Stimulated activated CD8-positive, alpha-beta memory T cell treated with anti-CD3 and anti-CD28 coated beads, Interleukin-12 subunit alpha, Interleukin-12 subunit beta, amount 100 ng/mL, for 24 hours (primary cell): Measurements from ENCODE around the gene EDN2.

Experiments
- DNase-seq: peaks from one replicate; pipeline ENCODE4 v3.0.0-alpha.2; 2020; ENCODE audit errors: extremely low read depth

EDN2 gene

DNA sequence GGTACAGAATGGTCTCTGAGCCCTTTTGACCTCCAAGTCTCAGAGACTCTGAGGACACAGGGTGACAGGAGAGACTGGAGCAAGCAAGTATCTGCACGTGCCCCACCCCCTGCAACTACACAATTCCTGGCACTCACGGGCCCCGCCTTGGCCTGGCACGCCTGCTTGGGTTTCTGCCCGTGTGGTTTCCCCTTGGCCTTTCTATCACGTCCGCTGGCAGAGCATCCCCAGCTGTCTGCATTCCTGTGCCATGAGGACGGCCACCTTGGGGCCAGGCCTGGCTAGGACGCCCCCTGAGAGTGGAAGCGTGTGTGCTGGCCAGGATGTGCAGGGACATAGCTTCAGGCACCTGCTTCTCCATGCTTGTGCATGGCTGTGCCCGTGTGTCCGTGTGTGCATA lies 14.3 kb upstream of the EDN2 start:
- DNase-seq = no peak

DNA sequence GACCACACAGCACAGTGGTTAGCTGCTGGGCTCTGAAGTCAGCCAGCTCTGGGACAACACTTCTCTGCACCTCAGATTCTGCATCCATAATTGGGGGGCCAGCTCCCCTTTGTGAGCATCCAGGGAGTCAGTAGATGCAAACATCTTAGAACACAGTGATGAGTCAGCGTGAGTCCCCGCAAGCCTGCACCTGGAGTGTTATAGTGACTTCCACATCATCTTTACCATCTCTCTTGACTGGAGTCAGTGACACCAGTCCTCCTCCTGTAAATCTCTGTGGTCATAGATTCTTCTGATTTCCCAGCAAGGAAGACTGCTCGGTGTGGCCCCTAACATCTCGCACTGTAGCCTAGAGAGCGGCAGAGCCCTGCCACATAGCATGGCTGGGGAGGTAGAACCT lies 13.9 kb upstream of the EDN2 start:
- no peak for DNase-seq

DNA sequence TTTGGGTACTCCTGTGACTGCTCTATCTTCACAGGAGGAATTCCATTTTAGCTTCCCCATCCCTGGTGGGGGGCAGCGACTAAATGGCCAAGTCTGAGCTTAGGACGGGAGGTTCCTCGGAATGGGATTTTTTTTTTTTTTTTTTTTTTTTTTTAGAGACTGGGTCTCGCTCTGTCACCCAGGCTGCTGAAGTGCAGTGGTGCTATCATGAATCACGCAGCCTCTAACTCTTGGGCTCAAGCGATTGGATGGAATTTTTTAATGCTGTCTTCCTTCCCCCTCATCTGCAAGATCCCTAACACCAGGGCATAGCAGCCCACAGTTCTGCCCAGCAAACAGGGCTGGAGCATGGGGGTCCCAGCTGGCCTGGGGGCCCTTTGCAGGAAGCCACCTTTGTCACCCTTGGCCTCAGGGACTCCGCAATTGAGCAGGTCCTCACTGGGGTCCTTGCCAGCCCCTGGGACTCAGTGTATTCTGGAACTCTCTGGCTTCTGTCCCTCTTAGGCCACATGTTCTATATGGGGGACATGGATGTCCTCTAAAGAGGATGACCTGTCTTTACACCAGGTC lies 13.1 kb upstream of the EDN2 start:
- no peak for DNase-seq

DNA sequence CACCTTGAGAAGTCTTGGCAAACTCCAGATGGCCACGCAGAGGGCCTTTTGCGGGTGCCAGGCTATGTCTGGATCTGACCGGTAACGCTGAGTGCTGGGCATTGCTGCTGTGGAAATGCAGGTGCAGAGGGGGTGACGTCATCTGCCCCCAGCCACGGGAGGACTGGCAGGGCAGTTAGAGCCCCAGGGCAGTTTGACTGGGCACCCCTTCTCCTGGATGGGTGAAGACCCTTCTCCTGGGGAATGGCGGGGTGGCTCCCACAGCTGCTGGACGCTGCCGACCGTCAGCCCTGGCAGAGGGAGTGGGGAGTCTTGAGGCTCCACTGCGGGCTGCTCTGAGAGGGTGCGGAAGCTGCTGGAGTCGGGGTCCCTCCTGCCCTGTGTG lies 12.6 kb upstream of the EDN2 start:
- DNase-seq = no peak

DNA sequence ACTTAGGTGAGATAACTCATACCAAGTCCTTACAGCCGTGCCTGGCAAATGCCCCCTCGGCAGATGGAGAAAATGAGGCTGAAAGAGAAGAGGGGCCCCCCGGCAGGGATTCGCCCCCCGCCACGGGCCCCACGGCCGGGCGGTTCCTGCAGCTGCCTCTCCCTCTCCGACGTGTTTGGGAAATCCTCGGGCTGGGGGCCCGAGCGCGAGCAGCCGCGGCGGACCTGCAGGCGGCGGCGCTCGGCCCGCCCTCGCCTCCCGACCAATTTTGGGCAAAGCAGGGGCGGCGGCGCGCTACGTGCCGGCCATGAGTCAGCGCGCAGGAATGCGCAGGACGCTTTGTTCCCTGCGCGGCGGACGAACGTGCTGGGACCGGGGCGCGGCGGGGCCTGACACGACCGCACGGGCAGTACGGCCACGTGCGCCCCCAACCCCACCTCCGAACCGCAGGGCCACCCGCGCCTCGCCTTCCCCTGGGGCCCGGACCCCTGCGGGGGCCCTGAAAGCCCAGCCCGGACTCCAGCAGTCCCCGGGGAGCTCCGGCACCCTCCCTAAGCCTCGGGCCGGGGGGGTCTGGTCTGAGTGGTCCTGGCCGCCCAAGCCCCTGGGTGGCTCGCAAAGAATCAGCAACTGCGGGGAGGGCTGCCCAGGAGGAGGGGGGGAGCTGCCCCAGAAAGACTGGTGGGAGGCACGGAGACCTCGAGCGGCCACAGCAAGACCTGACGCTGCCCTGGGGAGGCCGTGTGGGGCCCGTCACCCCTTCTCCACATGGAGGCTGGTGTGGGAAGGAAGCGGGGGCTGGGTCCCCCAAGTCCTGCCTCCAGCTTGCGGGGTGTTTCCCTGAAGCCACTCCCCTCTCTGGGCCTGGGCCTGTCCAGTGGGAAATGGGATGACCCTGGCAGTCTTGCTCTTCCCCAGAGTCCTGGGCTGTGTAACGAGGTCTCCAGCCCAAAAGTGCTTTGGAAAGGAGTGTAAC lies 11.9 kb upstream of the EDN2 start:
- DNase-seq = no peak

DNA sequence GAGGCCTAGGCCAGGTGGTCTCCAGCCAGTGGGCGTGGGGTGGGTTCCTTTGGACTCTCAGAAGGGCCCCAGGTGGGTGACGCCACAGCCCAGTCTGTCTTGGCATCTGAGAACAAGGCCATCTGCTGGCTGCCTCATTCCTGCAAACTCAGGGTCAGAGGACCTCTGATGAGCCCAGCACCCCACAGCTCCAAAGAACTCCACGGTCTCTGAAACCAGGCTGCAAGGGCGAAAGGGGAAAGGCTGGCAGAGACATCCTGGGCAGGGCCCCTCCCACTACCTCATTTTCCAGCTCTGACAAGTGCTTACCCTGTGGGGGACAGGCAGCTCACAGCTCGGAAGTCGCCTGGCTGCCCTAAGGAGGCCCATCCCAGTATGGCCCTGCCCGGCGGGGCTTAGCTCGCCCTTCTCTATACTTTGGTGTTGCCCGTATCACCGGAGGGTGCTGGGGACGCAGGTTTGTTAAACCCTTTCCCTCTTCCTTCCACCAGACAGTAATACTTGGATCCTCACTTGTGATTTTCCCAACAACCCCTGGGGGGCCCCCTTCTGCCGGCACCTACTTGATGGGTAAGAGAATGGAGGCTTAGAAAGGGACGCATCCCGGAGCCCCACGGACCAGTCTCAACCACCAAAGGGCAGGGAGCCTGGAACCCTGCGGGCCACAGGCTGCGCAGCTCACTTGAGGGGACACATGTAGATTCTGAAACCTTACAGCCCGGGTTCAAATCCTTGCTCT lies 10.9 kb upstream of the EDN2 start:
- DNase-seq = no peak

DNA sequence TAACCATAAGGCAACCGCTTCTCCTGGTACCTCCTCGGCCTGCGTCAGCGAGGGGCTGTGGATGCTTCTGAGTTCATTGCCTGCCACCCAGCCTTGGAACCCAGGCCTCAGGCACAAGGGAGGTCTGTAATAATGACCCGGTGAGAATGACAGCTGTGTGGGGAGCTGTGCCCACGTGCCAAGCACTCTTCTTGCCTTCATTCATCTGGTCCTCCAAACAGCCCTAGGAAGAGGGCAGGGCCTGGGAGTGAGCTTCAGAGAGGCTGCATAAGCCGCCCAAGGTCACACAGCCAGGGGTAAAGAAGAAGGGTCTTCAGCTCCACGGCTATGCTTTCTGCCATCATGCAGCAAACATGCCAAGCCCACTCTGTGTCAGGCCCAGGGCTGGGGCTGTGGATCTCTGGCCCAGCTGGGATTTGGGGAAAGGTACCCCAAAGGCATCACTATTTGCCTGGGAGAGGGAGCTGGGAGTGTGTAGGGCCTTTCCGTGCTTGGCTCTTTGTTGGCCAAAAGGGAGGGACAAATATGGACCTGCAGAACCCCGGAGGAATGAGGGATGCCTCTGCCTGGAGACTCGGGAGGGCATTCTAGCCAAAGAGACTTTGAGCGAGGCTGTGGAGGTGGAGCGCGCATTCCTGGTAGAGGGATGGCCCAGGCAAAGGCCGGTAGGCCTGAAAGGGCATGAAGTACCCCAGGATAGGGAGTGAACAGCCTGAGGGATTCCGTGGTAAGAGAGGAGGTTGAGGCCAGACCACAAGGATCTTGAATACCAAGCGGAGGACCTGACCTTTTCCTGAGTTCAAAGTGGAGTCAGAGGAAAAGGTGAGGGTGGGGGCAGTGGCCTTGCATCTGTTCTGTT lies 10.1 kb upstream of the EDN2 start:
- DNase-seq = no peak

DNA sequence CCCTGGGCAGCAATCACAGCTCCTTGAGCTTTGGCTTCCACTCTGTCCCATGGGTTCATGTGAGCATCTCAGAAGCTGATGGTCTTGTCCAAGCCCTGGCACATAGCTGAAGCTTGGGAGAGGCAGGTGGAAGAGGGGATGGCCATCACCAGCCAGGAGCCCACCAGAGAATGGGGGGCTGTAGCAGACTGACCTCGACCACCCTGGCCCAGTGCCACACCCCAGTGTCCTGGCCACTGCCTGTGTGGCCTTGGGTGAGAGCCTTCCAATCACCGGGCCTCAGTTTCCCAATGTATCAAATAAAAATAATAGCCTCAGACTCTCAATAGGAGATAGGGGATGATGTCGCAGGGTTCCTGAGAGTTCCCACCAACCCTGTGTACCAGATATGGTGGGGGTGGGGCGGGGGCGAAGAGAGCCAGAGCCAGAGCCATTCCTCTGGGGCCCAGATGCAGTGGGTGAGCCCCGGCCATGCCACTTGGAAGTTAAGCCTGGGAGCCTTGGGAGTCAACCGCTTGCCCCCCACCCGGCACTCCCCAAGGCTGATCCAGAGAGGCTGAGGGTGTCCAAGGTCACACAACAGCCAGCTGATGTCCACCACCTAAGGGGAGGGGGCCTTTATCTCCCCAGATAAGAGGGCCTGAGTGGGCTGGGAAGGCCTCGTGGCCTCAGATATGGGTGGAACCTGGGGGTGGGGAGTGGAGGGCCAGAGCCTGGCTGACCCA lies 9.3 kb upstream of the EDN2 start:
- no peak for DNase-seq

DNA sequence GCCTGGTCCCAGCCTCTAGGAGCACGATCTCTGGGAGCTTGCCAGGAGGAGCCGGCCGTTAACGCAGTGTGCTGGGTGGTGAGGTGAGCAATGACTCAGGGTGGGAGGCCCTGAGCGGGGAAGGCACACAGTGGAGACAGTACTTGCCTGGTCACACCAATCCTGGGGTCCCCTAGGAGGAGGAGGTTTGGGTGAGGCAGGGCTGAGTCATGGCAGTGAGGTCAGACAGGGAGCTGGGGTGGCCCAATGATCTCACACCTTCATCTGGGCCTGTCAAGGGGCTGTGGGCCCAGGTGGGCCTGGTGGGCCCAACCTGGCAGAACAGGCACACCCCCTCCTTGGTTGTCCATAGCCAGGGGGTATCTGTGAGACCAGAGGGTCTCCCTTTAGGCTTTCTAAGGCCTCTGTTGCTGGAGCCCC lies 8.6 kb upstream of the EDN2 start:
- DNase-seq = no peak

DNA sequence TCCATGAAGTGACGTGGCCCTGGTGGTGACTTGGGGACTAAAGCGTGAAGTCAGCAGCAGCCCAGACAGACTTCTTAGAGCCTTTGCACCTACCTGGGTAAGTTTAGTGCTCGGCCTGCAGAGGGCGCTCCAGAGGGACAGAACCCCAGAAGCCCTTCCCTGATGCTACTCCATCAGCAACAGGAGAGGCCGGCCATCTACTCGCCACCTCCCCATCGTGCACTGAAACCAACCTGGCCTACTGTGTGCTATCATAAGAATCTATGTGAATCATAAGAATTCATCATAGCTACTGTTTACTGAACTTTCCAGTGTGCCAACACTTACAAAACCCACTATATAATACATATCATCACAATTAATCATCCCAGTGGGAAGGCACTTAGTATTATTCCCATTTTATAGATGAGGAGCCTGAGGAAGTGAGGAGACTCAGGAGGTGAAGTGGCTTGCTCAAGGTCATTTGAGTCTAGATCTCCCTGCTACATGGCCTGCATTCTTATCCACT lies 7.9 kb upstream of the EDN2 start:
- no peak for DNase-seq

DNA sequence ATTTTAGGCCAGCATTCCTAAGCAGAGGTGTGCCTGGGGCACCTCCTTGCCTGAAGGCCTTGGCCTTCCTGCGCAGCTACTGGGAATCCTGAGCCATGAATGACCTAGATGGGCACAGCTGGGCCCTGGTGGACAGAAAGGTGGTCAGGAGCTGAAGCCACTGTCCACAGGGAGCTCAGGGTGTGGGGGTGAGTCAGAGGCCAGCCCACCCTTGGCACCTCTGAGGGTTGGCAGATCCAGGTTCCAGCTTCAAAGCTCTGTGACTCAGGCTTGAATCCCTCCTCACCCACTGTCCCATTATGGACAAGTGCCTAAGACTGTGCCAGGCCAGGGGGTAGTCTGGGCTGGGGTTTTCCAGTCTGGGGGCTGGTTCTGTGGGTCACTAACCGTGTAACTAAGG lies 6.4 kb upstream of the EDN2 start:
- DNase-seq = no peak

DNA sequence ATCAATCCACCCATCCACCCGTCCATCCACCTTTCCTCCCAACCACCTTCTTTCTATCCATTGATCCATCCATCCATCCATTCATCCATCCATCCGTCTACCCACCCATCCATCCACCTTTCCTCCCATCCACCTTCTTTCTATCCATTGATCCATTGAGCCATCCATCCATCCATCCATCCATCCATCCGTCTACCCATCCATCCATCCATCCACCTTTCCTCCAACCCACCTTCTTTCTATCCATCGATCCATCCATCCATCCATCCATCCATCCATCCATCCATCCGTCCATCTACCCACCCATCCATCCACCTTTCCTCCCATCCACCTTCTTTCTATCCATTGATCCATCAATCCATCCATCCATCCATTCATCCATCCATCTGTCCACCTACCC lies 5.1 kb upstream of the EDN2 start:
- DNase-seq = no peak

DNA sequence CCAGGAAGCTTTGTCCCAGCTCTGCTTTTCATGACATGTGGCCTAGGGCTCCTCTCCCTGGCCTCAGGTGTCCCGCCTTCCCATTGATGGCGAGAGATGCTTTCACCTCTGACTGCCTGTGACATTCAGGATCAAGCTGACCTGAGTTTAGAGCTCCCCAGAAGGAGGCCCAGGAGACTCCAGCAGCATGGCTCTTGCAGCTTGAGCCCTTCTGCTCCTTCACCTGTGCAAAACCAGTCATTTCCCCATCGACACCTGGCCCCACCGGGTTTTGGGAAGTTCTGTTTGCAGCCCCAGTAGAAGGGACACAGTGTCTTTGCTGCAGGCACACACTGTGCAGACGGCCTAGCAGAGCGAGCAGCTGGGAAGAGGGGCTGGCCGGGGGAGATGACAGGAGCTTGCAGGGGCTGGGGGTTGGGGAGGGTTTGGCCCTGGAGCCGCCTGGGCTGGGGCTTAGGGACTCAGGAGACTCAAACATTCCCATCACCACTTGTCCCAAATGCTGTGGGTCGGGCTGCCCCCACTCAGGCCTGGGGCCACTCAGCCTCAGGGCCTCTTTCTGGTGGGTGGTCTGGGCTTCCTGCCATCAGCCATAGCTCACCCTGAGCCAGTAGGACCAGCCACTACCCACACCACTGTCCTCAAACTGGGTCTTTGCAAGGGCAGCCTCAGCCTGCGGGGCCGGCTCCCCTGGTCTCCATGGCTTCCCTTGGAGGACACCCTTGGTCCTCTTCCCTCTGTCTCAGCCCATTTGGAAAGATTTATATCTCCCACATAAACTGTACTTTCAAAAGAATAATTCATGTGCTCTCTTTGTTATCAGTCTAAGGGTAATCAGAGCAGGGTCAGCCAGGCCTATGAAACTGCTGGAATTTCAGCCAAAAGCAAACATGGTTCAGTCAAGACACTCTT lies 3.8 kb upstream of the EDN2 start:
- no peak for DNase-seq

DNA sequence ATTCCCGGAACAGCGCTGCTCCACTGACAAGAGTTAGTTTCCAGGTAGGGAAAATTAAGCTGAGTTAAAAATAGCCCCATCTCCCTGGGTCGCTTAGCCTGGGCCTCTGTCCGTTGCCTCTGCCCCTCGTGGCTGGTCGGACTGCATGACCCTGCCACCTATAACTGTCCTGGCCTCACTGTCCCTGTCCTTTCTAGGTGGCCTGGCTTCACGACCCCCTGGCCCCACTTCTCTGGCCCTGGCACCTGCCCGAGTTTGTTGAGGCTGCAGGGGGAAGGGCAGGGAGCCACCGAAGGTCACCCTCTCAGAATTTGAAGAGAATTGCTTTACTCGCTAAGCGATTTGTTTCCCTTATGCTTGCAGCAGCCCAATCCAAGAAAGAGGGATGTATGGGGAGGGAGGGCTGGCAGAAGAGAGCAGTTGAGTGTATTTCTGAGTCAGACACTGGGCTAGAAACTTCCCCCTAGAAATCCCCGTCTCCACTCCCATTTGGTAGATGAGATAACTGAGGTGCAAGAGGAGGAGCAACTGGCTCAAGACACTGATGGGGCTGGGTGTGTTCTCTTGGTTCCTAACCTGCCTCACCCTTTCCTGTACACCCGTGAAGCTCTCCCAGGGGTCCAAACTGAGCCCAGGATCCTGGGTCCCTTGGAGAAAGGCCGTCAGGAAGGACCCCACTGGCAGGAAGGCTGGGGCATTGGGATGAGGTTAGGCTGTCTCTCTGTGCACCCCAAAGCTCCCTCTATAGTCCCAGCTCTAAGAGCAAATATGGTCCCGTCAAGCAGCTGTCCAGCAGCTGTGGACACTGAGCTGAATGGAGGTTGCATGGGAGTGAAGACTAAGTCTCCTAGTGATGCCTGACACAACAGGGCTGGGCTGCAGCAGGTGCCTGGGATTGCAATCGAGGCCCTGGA lies 2.9 kb upstream of the EDN2 start:
- no peak for DNase-seq

DNA sequence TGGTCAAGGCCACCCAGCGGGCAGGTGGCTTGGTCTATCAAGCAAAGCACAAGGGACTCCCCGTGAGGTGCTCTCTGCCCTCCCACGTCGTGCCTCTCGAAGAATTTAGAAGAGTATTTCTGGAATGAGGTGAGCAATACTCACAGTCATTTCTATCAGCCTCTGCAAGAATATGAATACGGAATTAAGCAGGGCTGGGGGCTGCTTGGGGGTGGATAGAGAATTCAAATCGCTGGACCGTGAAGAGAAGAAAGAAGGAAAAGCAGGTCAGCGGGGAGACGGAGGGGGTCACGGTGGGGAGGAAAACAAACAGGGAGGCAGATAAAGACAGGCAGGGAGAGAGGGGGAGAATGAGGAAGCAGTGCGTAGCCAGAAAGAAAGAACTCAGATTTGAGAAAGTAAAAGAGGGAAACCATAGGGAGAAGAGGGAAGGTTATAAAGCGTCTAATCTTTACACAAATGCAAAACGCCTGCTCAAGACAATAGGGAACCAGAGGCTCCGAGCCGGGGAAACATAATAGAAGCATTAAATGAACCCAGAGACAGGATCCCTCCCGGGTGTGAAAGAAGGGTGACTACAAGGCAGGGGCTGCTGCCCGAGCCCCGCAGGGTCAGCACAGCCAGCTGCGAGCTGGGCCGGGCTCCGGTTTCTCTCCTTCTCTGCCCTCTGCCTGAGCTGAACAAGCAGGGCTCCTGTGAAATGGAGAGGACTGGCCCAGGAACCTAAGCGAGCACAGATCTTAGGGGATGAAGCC lies 2.1 kb upstream of the EDN2 start:
- no peak for DNase-seq

DNA sequence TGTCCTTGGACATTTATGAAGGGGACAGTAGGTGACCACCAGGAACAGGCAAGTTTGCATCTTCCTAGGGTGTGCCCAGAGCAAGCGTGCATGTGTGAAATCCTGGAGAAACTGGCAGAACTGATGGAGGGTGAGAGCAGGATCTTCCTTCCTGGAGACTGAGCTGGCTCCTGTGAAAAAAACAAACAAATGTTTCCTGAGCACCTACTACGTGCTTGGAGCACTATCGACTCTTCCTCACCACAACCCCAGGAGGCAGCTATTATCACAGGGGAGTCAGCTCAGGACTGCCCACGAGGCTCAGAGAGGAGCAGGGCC lies 1.5 kb upstream of the EDN2 start:
- DNase-seq = no peak

DNA sequence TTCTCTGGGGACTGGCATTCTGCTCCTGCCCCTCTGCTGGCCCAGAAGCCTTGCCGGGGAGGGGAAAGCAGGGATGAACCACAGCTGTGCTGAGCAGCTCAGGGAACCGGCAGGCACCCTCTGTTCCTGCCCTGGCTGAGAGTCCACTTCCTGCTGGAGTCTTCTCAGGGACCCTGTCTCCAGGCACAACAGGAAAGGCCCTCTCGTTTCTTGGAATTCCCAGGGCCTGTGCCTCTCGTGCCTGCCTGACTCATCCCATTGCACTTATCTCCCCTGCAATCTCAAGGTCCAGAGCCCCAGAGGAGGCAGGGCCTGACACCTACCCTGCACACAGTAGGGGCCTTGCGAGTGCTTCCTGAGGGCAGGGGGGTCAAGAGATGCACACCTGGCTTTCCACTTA lies 1.1 kb upstream of the EDN2 start:
- no peak for DNase-seq

DNA sequence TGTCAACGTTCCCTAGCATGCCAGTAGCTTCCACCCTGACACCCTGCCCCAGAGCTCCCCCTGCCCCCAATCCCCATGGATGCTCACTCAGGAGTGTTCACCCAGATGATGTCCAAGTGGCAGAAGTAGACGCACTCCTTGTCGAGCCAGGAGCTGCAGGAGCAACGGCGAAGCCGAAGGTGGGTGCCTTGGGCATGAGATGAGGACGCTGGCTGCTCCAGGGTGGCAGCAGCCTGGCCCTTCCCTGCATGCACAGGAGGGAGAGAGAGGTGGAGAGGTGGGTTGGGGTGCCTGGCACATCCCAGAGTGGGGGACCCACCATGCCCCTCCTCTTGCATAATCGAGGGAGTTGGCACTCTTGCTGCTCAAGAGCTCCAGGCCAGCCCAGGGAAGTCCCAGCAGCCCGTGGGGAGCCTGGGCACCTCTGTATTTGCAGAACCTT lies 502 bp downstream of the EDN2 start:
- no peak for DNase-seq
